ENCODE results near the gene SLC4A8.
A peak's percentile ranks its signal among the peaks of the same experiment; 100 is the strongest.

The SLC4A8 gene

DNA sequence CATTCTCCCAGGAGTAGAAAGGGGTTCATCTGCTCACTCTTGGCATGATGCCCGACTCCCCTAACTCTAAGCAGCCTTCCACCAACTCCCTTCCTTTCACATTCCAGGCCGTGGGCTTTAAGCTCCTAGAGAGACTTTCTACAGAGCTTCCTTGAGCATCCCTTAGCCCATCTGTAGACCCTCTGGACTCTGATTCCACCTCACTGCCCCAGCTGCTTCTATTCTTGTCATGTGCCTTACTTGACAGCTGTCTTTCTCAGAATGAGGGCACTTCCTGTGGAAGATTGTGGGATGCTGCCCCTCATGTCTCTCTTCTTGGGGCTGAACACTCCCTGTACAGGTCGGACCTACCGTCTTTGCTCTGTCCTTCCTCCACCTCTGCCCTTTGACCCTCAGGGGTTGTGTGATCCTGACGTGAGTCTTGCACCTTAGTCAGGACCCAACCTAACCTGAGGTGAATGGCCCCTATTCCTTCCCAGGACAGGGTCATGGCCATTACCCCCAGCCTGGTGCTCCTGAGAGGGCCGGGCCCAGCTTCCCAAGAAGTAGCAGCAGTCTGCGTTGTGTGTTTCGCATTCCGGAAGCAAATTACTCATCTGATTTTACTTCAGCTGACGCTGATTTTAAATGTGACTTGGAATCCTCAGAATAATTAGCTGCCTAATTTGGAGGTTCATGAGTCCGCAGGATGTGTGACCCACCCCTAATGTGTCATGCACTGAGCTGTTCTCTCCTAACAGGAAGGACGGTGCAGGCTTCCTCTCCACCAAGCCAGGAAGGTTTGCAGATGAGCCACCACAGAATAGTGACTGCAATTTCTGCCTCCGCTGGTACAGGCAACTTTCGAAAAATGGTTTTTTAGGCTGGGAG is 30.7 kb upstream of the SLC4A8 start:
- peak; percentile 72 for DNase-seq (ENCODE audit: low read depth, low spot score)
- H3K27ac ChIP-seq, result peak overlapping the region; percentile 85

DNA sequence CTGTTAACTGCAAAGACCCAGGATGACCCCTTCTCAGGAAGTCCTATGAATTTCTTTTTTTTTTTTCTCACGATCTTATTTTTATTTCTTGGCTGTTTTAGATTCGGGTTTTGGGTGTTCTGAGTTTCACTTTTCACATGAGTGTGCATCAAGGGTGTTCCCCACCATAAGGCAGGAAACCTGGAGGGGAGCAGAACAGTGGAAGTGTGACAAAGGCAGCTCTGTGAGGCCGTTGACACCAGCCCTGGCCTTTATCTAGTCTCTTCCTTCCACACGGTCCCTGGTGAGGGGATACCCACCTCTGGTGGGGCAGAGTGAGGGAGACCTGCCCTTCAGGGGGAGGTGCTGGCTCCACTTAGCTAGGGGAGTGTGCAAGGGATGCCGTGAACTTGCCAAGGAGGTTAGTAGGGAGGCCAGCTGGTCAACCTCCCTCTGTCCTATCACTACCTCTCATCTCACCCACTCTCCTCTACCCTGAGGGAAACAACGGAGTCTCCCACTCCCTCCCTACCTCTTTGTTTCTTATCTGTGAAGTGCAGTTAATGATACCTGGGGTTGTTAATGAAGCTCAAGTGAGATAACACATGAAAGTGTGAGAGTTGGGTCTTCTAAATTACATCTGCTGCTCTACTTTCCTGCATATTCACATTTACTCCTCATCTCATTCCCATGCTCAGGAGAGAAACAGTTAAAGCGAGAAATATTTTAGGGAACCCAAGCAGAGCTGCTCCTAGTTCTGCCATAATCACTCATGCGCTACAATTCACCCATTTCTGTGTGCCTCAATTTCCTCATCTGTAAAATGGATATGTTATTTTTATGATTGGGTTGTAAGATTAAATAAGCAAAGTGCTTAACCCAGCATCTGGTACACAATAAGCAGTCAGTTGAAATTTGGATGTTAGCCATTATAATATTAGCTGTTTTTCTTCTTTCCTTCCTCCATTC is 29.1 kb upstream of the SLC4A8 start:
- H3K27ac ChIP-seq, result peak overlapping the region; percentile 85
- DNase-seq (ENCODE audit: low read depth, low spot score), result no peak

DNA sequence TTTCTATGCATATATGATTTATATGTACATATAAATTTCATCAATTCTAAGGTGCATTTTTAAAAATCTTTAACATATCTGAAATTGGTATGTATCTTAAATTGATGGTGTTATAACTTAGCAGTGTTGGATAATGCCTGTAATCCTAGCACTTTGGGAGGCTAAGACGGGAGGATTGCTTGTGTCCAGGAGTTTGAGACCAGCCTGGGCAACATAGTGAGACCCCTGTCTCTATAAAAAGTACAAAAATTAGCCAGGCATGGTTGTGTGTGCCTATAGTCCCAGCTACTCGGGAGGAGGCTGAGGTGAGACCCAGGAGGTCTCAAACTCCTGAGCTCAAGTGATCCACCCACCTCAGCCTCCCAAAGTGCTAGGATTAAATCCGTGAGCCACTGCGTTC is 27.0 kb upstream of the SLC4A8 start:
- DNase-seq (ENCODE audit: low read depth, low spot score), result no peak
- H3K27ac ChIP-seq, result no peak overlapping the region

DNA sequence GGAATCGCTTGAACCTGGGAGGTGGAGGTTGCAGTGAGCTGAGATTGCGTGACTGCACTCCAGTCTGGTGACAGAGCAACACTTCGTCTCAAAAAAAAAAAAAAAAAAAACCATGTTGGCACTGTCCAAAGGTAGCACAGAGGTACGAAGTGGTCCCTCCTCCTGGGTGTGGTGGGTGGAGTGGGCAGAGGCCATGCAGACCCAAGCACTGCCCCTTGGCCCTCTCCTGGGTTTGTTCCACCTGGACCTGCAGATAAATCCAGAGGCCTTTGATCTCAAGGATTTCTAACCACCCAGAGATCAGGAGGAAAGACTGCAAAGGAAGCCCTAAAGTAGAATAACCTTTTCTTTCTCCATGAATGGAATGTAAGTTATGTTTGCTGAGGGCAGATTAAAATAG is 24.7 kb upstream of the SLC4A8 start:
- DNase-seq (ENCODE audit: low read depth, low spot score), result no peak
- no peak overlapping the region for H3K27ac ChIP-seq

DNA sequence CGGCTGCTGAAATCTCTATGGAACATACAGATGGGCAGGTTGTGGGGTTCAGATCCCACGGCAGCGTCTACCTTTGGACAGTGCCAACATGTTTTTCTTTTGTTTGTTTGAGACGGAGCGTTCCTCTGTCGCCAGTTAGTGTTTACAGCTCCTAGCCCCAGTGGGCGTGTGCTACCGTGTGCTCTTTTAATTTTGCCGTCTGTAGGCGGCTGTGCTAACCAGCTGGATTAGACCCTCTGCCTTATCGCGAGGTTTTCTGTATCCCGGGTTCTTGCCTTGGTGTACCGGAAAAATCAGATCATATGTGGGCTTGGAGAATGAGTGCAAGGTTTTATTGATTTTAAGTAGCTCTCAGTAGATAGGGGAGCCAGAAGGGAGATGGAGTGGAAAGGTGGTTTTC is 23.6 kb upstream of the SLC4A8 start:
- H3K27ac ChIP-seq, result no peak overlapping the region
- no peak for DNase-seq (ENCODE audit: low read depth, low spot score)

DNA sequence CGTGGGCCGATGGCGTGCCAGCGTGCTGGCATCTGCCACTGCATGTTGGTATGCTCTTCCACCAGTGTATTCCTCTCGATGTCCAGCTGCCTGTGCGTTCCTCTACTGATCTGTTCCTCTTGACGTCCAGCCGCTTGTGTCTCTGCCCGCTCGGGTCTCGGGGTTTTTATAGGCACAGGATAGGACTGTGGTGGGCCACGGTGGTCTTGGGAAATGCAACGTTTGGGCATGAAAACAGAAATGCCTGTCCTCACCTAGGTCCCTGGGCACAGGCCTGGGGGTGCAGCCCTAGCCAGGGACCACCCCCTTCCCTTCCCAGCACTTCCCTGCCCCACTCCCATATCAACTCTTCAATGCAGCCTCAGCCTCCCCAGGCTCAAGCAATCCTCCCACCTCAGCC is 23.1 kb upstream of the SLC4A8 start:
- no peak for DNase-seq (ENCODE audit: low read depth, low spot score)
- no peak overlapping the region for H3K27ac ChIP-seq

DNA sequence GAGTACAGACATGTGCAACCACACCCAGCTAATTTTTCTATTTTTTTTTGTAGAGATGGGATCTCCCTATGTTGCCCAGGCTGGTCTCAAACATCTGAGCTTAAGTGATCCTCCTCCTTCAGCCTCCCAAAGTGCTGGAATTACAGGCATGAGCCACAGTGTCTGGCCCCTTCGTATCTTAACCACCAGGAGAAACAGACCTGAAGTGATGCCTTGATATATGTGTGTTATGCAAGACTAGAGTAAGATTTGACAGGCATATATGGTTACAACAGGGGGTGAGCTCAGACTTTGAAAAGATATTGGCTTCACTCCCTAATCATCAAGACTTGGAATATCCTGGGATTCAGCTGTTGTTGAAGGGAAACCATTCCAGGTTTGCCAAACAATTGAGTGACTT is 22.7 kb upstream of the SLC4A8 start:
- H3K27ac ChIP-seq, result no peak overlapping the region
- no peak for DNase-seq (ENCODE audit: low read depth, low spot score)

DNA sequence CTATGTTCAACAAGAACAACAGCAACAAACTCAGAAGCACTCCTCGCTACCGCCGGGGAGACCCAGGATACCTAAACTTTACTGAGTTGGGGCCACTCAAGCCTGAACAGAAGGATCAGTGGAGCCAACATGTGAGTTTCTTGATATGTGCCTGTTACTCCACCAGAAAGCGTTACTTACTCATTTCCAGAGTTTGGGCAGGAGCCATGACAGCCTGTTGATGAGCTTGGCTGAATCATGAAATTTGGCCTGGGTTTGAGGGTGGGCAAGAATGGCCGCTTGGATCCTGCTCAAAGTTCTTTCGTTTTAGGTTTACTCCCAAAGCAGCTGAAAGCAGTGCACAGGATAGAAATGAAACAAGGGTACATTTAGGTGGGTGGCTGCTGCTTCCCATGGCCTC is 21.5 kb upstream of the SLC4A8 start:
- no peak for DNase-seq (ENCODE audit: low read depth, low spot score)
- no peak overlapping the region for H3K27ac ChIP-seq

DNA sequence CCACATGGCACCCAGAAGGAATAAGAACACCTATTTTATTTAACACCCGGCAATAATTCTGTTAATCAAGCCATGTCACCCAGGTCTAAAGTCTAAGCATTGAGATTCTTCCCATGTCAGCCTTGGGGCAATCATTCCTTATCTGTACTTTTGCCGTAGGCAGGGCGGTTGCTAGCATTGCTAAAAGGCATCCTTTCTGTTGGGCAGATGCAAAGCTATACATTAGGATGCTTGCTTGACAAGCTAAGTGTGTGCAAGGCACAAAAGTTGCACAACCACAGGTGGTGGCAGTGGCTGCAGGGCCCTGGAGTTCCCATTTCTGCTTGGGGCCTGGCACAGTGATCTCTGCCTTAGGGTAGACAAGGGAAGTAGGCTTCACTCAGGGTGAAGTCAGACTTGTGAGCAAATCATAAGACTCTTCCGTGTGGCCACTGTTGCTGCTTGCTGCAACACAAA is 20.9 kb upstream of the SLC4A8 start:
- H3K27ac ChIP-seq, result no peak overlapping the region
- DNase-seq (ENCODE audit: low read depth, low spot score), result no peak

DNA sequence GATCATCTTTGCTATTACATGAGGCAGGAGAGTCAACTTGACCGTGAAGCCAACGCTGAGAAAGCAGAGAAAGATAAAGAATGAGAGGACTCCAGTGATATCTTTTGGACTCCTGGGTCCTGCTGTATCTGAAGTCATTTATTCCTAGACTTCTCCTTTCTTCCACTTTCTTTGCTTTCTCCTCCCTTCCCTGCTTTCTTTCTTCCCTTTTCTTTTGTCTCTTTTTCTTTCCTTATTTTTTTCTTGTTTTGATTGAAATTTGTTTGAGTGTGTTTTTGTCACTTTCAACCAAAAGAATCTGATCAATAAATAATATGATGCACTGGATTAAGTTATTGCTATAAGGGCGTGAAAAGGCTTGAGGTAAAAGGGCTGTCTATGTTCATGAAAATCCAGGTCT is 20.0 kb upstream of the SLC4A8 start:
- no peak overlapping the region for H3K27ac ChIP-seq
- DNase-seq (ENCODE audit: low read depth, low spot score), result no peak

DNA sequence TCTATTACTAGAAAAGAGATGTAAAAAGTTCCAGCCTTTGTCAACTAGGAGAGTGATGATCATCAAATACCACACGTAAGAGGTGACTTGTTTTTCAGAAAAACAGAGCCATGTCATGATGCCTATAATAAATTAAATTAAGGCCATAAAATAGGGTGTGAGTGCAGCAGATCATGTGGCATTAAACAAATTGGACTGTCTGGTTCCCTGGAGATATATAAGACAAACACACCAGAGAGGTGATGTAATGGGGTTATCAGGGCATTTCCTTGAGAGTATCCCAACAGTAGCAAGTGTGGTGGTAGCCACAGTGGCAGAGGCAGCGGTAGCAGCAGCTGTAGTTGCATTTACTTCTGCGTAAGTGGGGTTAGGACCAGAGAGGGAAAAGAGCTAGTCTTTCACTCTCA is 18.8 kb upstream of the SLC4A8 start:
- DNase-seq (ENCODE audit: low read depth, low spot score), result no peak
- no peak overlapping the region for H3K27ac ChIP-seq

DNA sequence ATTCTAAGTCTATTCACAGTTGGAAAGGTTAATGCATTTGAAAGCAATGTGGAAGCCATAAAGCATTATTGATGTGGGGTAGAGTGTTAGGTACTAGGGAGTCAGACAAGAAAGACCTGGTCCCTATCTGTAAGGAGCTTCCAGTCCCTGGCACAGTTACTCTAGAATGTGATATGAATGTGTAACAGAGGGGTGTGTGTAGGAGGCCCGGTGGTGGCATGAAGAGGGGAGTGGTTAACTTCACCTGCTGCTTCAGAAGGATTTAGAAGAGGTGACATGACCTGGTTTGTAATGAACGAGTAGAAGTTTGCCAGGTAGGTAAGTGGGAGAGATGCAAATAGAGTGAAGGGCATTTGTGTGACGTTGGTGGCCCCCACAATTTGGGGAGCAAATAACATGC is 18.3 kb upstream of the SLC4A8 start:
- DNase-seq (ENCODE audit: low read depth, low spot score), result no peak
- no peak overlapping the region for H3K27ac ChIP-seq

DNA sequence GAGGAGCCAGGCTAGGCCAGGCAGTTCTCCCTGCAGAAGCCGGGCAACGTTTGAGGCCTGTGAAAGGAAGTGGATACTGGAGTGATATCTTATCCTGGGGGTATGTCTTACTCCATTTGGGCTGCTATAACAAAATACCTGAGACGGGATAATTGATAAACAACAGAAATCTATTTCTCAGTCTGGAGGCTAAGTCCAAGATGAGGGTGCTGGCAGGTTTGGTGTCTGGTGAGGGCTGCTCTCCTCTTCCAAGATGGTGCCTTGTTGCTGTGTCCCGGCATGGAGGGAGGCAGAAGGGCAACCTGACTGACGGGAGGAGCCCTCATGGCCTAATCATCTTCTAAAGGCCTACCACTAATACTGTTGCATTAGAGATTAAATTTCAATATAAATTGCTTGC is 17.8 kb upstream of the SLC4A8 start:
- no peak for DNase-seq (ENCODE audit: low read depth, low spot score)
- no peak overlapping the region for H3K27ac ChIP-seq

DNA sequence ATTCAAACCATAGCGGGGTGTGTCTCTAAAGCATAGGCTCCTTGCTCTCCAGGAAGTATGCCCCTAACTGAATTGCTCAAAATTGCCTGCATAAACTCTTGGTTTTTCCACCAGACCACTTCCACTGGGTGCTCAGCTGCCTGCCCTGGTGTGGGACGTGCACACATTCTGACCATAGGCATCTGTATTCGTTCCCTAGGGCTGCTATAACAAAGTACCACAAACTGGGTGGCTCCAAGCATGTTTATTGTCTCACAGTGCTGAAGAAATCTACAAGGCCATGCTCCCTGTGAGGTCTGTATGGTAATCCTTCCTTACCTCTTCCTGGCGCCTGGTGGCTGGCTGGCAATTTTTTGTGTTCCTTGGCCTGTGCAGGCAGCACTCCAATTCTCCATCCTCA is 17.0 kb upstream of the SLC4A8 start:
- H3K27ac ChIP-seq, result no peak overlapping the region

DNA sequence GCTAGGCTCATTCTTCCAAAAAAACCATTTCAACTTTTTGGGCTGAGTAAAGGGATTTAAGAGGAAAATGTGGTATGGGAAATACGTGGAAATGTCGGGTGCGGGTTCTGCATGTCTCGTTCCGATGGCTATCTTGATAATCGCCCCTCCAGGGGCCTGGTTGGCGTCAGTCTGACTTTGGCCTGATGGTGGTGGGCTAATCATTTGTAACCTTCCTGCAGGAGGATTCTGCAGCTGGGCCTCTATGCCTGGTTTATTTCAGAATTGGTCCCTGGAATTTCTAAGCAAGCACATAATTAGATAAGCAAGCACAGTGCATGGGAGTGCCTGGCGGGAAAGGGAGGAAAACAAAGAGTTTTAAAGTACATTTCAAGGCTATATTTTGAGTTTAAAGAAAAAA is 14.8 kb upstream of the SLC4A8 start:
- H3K27ac ChIP-seq, result no peak overlapping the region
- DNase-seq (ENCODE audit: low read depth, low spot score), result no peak

More for the DNA sequence above, 17.0 kb upstream of the SLC4A8 start:
- no peak for DNase-seq (ENCODE audit: low read depth, low spot score)

DNA sequence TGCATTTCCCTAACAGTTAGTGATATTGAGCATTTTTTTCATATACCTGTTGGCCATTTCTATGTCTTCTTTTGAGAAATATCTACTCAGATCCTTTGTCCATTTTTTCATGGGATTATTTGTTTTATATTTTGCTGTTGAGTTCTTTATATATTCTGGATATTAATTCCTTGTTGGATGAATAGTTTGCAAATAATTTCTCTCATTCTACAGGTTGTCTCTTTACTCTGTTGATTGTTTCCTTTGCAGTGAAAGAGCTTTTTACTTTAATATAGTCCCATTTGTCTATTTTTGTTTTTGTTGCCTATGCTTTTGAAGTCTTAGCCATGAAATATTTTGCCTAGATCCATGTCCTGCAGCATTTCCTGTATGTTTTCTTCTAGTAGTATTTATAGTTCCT is 11.5 kb upstream of the SLC4A8 start:
- no peak overlapping the region for H3K27ac ChIP-seq
- no peak for DNase-seq (ENCODE audit: low read depth, low spot score)

DNA sequence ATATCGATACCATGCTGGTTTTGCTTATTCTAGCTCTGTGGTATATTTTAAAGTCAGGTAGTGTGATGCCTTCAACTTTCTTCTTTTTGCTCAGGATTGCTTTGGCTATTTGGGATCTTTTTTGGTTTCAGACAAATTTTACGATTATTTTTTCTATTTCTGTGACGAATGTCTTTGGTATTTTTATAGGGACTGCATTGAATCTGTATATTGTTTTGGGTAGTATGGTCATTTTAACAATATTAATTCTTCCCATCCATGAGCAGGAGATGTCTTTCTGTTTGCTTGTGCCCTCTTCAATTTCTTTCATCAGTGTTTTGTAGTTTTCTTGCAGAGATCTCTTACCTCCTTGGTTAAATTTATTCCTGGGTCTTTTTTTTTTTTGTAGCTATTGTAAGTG is 10.8 kb upstream of the SLC4A8 start:
- H3K27ac ChIP-seq, result no peak overlapping the region
- no peak for DNase-seq (ENCODE audit: low read depth, low spot score)

DNA sequence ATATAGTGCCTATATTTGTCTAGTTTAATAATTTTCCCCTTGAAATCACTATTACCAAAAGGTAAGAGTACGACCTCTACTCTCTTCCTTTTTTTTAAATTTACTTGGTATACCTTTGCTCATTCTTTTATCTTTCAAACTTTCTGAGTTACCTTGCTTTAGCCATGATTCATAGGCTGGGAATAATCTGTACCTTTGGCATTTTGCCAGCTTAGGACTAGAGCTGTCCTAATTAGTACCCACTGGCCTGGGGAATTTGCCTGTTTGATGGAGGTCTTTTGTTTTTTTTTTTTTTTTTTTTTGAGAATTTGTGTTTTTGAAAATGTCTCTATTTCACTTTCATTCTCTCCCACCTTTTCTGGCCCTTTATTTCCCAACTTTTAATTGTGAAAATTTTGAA is 8.7 kb upstream of the SLC4A8 start:
- no peak for DNase-seq (ENCODE audit: low read depth, low spot score)
- H3K27ac ChIP-seq, result no peak overlapping the region

DNA sequence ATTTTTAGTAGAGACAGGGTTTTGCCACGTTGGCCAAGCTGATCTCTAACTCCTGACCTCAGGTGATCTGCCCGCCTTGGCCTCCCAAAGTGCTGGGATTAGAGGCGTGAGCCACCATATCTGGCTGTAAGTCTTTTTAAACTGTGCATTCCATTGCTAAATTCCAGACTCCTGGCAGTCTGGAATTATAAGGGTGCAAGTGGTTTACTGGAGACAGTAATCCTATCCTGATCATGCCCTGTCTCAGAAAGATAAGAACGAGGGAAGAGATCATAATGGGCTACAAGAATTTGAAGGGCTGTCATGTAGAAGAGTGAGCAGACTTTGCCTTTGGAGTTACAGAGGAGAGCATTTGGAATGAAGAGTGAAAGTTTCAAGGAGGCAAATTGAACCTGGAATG is 6.8 kb upstream of the SLC4A8 start:
- H3K27ac ChIP-seq, result no peak overlapping the region
- DNase-seq (ENCODE audit: low read depth, low spot score), result no peak

DNA sequence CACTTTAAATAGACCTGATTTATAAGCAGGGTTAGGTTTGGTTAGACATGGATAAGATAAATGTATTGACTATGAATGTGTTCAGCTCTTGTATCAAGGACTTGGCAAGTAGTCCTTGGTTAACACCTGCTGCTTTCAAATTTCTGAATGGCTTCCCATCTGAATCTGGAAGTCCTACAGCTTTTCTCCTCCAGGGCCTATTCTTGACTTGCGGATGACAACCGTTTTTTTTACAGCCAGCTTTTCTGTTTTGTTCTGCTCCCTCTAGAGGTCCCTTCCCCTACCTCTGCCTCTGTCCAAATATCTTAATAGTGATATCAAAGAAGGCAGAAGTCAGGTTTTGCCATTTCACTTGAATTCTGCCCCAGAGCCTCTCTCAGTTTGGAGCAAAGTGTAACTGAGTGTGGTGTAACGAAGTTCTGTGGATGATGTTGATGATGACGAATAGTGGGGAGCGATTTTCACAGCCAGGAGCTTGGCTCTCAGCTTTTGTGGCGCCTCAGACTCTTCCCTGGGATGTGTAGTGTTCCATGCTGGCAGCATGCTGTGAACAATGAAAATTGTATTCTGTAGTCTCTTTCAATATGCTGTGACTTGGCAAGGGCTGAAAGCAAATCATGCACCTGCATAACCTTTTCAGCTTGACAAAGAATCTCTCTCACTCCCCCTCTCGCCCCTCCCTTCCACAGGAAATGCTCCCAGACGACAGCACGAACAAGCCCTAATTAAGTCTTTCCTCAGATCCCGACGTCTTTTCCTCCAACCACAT is 5.0 kb upstream of the SLC4A8 start:
- no peak for DNase-seq (ENCODE audit: low read depth, low spot score)
- no peak overlapping the region for H3K27ac ChIP-seq

Data from epithelial cell of prostate (primary cell).